ENCODE measurements around the gene SNX9.

The SNX9 gene

GRCh38 chr6:157994125-157994795 is 171.2 kb downstream of the SNX9 start:
- TF ChIP-seq CTCF (IDR thresholded peaks at IDR 0.05; ENCODE audit: low read depth, low read length) = no peak
- H3K4me3 ChIP-seq (replicated peaks in 1 of 2; ENCODE audit: low read depth in 2 of 2, low read length in 2 of 2) = no peak overlapping the region
- no peak for DNase-seq (ENCODE audit: low read depth in 2 of 2)

Measured in cardiac fibroblast (primary cell).